H9 (cell line): Measurements from ENCODE around the gene OR2F1. TPM values are rescaled to one million over a fixed set of nuclear protein-coding genes. Genes with fewer than 3 reads are reported as not detected.

ENCODE experiments used
- DNase-seq: peaks from one replicate; pipeline ENCODE4 v3.0.0-alpha.2; 2017
- H2AFZ ChIP-seq: one replicate; pipeline ENCODE4 v1.6.1; 2013; ENCODE audit warnings: mild to moderate bottlenecking, low read length, control low read depth, moderate library complexity
- H2AK5ac ChIP-seq: 2 replicates; pipeline ENCODE4 v1.6.1; 2013; ENCODE audit warnings: low read length, control low read depth, mixed read lengths; ENCODE audit not compliant: insufficient read length
- H2BK120ac ChIP-seq: one replicate; pipeline ENCODE4 v1.6.1; 2013; ENCODE audit warnings: low read depth, mild to moderate bottlenecking, low read length, control low read depth, inconsistent platforms; ENCODE audit not compliant: poor library complexity, severe bottlenecking
- H2BK12ac ChIP-seq: 2 replicates; pipeline ENCODE4 v1.6.1; 2013; ENCODE audit warnings: low read length, control low read depth, mixed read lengths, low read depth; ENCODE audit not compliant: insufficient read length
- H2BK15ac ChIP-seq: 2 replicates; pipeline ENCODE4 v1.6.1; 2013; ENCODE audit warnings: low read depth, low read length, control low read depth
- H2BK20ac ChIP-seq: one replicate; pipeline ENCODE4 v1.6.1; 2013; ENCODE audit warnings: low read depth, mild to moderate bottlenecking, low read length, control low read depth, inconsistent platforms; ENCODE audit not compliant: poor library complexity, severe bottlenecking
- H2BK5ac ChIP-seq: 2 replicates; pipeline ENCODE4 v1.6.1; 2013; ENCODE audit warnings: low read length, control low read depth, mixed read lengths; ENCODE audit not compliant: insufficient read length
- H3K14ac ChIP-seq: 2 replicates; pipeline ENCODE4 v1.6.1; 2013; ENCODE audit warnings: low read length, control low read depth; ENCODE audit not compliant: insufficient read depth
- H3K18ac ChIP-seq: 2 replicates; pipeline ENCODE4 v1.6.1; 2013; ENCODE audit warnings: low read depth, mild to moderate bottlenecking, mixed read lengths, low read length, control low read depth; ENCODE audit not compliant: insufficient read length
- H3K23ac ChIP-seq: 2 replicates; pipeline ENCODE4 v1.6.1; 2013; ENCODE audit warnings: low read length, control low read depth, mixed read lengths, low read depth; ENCODE audit not compliant: insufficient read length
- H3K23me2 ChIP-seq: 2 replicates; pipeline ENCODE4 v1.6.1; 2013; ENCODE audit warnings: low read depth, mild to moderate bottlenecking, mixed read lengths, low read length, control low read depth; ENCODE audit not compliant: insufficient read length, poor library complexity, severe bottlenecking
- H3K27ac ChIP-seq: 2 replicates; pipeline ENCODE4 v1.5.1; 2013; ENCODE audit warnings: low read length, control low read depth, mixed read lengths, low read depth; ENCODE audit not compliant: insufficient read length
- H3K27me3 ChIP-seq: 2 replicates; pipeline ENCODE4 v1.6.1; 2013; ENCODE audit warnings: low read length, control low read depth, inconsistent platforms; ENCODE audit not compliant: insufficient read depth
- H3K4ac ChIP-seq: 2 replicates; pipeline ENCODE4 v1.6.1; 2013; ENCODE audit warnings: low read depth, mild to moderate bottlenecking, control low read depth, inconsistent platforms, low read length, moderate library complexity
- H3K4me1 ChIP-seq: 2 replicates; pipeline ENCODE4 v1.6.1; 2013; ENCODE audit warnings: low read length, control low read depth, inconsistent platforms; ENCODE audit not compliant: insufficient read depth
- H3K4me2 ChIP-seq: 2 replicates; pipeline ENCODE4 v1.6.1; 2013; ENCODE audit warnings: low read length, control low read depth, mixed read lengths; ENCODE audit not compliant: insufficient read length, insufficient read depth
- H3K56ac ChIP-seq: 2 replicates; pipeline ENCODE4 v1.6.1; 2013; ENCODE audit warnings: low read depth, mild to moderate bottlenecking, mixed read lengths, low read length, control low read depth; ENCODE audit not compliant: insufficient read length
- H3K79me1 ChIP-seq: 2 replicates; pipeline ENCODE4 v1.6.1; 2013; ENCODE audit warnings: low read depth, mild to moderate bottlenecking, moderate library complexity, low read length, control low read depth, inconsistent platforms; ENCODE audit not compliant: insufficient read depth, poor library complexity, severe bottlenecking
- H3K79me2 ChIP-seq: 2 replicates; pipeline ENCODE4 v1.6.1; 2013; ENCODE audit warnings: low read length, control low read depth, inconsistent platforms; ENCODE audit not compliant: insufficient read depth
- H3K9ac ChIP-seq: 2 replicates; pipeline ENCODE4 v1.6.1; 2013; ENCODE audit warnings: low read length, control low read depth, mixed read lengths; ENCODE audit not compliant: insufficient read length; ENCODE audit errors: extremely low read depth
- H3K9me3 ChIP-seq: one replicate; pipeline ENCODE4 v1.6.1; 2013; ENCODE audit warnings: low read depth, low read length, inconsistent platforms; ENCODE audit not compliant: control insufficient read depth
- H3T11ph ChIP-seq: one replicate; pipeline ENCODE4 v1.6.1; 2013; ENCODE audit warnings: mild to moderate bottlenecking, low read length, control low read depth, inconsistent platforms
- H4K20me1 ChIP-seq: one replicate; pipeline ENCODE4 v1.6.1; 2013; ENCODE audit not compliant: control insufficient read depth, insufficient read length, insufficient read depth
- H4K5ac ChIP-seq: 2 replicates; pipeline ENCODE4 v1.6.1; 2013; ENCODE audit warnings: low read depth, mild to moderate bottlenecking, mixed read lengths, low read length, control low read depth; ENCODE audit not compliant: insufficient read length
- H4K8ac ChIP-seq: replicated peaks from 2 replicates; pipeline ENCODE4 v1.6.1; 2013; ENCODE audit warnings: low read length, control low read depth, mixed read lengths, low read depth; ENCODE audit not compliant: insufficient read length
- H4K91ac ChIP-seq: 2 replicates; pipeline ENCODE4 v1.6.1; 2013; ENCODE audit warnings: low read depth, mild to moderate bottlenecking, moderate library complexity, mixed read lengths, low read length, control low read depth; ENCODE audit not compliant: insufficient read length
- H3K27ac Mint-ChIP-seq, 3 experiments: 2 replicates in 2 of 3; 3 replicates in 1 of 3; pipeline ENCODE4 v1.8.0; 2020 to 2021; ENCODE audit warnings: mixed read lengths in 3 of 3, mild to moderate bottlenecking in 1 of 3, moderate library complexity in 1 of 3
- H3K27me3 Mint-ChIP-seq: 2 replicates; pipeline ENCODE4 v1.8.0; 2021; ENCODE audit warnings: low read depth, mild to moderate bottlenecking, moderate library complexity, mixed read lengths
- H3K36me3 Mint-ChIP-seq, 3 experiments: 2 replicates in 2 of 3; 3 replicates in 1 of 3; pipeline ENCODE4 v1.8.0; 2020 to 2021; ENCODE audit warnings: low read depth in 3 of 3, mixed read lengths in 3 of 3; ENCODE audit not compliant: insufficient read depth in 1 of 3
- H3K4me1 Mint-ChIP-seq, 2 experiments: 2 replicates each; pipeline ENCODE4 v1.8.0; 2020; ENCODE audit warnings: mixed read lengths in 2 of 2
- H3K4me3 Mint-ChIP-seq, 2 experiments: 2 replicates in 1 of 2; 3 replicates in 1 of 2; pipeline ENCODE4 v1.8.0; 2020 to 2021; ENCODE audit warnings: mild to moderate bottlenecking in 2 of 2, mixed read lengths in 2 of 2, moderate library complexity in 1 of 2
- H3K9me3 Mint-ChIP-seq, 2 experiments: 2 replicates in 1 of 2; 3 replicates in 1 of 2; pipeline ENCODE4 v1.8.0; 2020; ENCODE audit warnings: mild to moderate bottlenecking in 2 of 2, mixed read lengths in 2 of 2, moderate library complexity in 1 of 2
- CTCF ChIP-seq: fragments of 200-600 bp; sonication (generic); conservative IDR thresholded peaks from 3 replicates; pipeline ENCODE4 v1.8.0; 2021; ENCODE audit warnings: antibody characterized with exemption, mild to moderate bottlenecking
- WGBS: extraction: QIAGEN DNeasy Blood & Tissue Kit; methylation state at CpG from one replicate; pipeline ENCODE4 v1.1.7; 2013; ENCODE audit warnings: missing lambda C conversion rate, low lambda C conversion rate, mixed read lengths; ENCODE audit not compliant: insufficient read length; ENCODE audit errors: extremely low coverage; 5-methylcytosine and 5-hydroxymethylcytosine counted together
- total RNA-seq: library from RNA; stranded (reverse); gene quantifications from 2 replicates; pipeline ENCODE4 v1.2.1, GENCODE V29; 2021

The OR2F1 gene
- total RNA-seq, 1 experiment from 2014 or later: not detected

- DNase-seq: no peak
- no peaks in the 10 kb centered on the region for H3K4me1 ChIP-seq
- H3K56ac ChIP-seq: no peak overlapping the region
- WGBS: no CpG with 5 or more reads among the region's 5 CpGs
- H2AFZ ChIP-seq: no peak overlapping the region
- no peak overlapping the region for H3K23ac ChIP-seq
- H3K27me3 ChIP-seq: no peaks in the 10 kb centered on the region
- no peak overlapping the region for H3K4me2 ChIP-seq
- no peaks in the 10 kb centered on the region; a peak in 1 of 7 replicates for H3K36me3 Mint-ChIP-seq
- no peaks in the 10 kb centered on the region for H3K23me2 ChIP-seq
- no peak overlapping the region for H2BK5ac ChIP-seq
- H3K79me2 ChIP-seq: no peaks in the 10 kb centered on the region
- no peak overlapping the region for H3T11ph ChIP-seq
- no peak overlapping the region for H4K5ac ChIP-seq
- no peak overlapping the region for H2BK12ac ChIP-seq
- no peak overlapping the region for H3K9ac ChIP-seq
- H2BK20ac ChIP-seq: no peak overlapping the region
- H3K27ac Mint-ChIP-seq: no peak overlapping the region; a peak in 1 of 7 replicates
- no peak overlapping the region for H4K91ac ChIP-seq
- TF ChIP-seq CTCF: no peak
- no peaks in the 10 kb centered on the region for H4K20me1 ChIP-seq
- no peak overlapping the region for H2AK5ac ChIP-seq
- H3K27me3 Mint-ChIP-seq: no peaks in the 10 kb centered on the region; the same call in 1 of the 2 replicates
- H2BK120ac ChIP-seq: no peak overlapping the region
- H2BK15ac ChIP-seq: no peak overlapping the region
- H3K4ac ChIP-seq: no peak overlapping the region
- H3K18ac ChIP-seq: no peak overlapping the region
- H3K14ac ChIP-seq: no peak overlapping the region
- peaks cover 3 to 4% of the 10 kb centered on the region in 2 experiments; a peak in 3 of 5 replicates for H3K9me3 Mint-ChIP-seq
- H3K27ac ChIP-seq: no peak overlapping the region
- no peak overlapping the region for H4K8ac ChIP-seq
- no peaks in the 10 kb centered on the region for H3K4me1 Mint-ChIP-seq
- no peak overlapping the region for H3K4me3 Mint-ChIP-seq
- H3K79me1 ChIP-seq: no peaks in the 10 kb centered on the region
- H3K9me3 ChIP-seq: peaks cover under 1% of the 10 kb centered on the region
These were observed 29.3 kb downstream of the OR2F1 start for GRCh38 chr7:143983960-143984359.
